HepG2 (cell line): Measurements from ENCODE around the gene NOL8. TPM values are rescaled to one million over a fixed set of nuclear protein-coding genes. Genes with fewer than 3 reads are reported as not detected.

Source experiments
- ATAC-seq: fragments of 200-7000 bp; cut with Tn5 transposase; 3 replicates; pipeline ENCODE4 v1.9.1; 2020; ENCODE audit warnings: mild to moderate bottlenecking, moderate library complexity
- BruUV-seq: library from RNA; stranded (reverse); fragments of 400-500 nt; replicated peaks from 2 replicates; lab custom pipeline; 2021; lab: Mats Ljungman, UMichigan
- CTCF ChIA-PET: fragments of 300-600 bp; formaldehyde crosslinking; extraction: SDS; loops from one replicate; lab custom pipeline; 2021; ENCODE audit warnings: low total read pairs, inconsistent platforms, low intra/inter-chr PET ratio; lab: Yijun Ruan, JAX
- POLR2A ChIA-PET: fragments of 350-600 bp; sonication (Branson Sonifier 250); formaldehyde crosslinking; loops from one replicate; lab custom pipeline; 2020; ENCODE audit warnings: antibody characterized with exemption, inconsistent platforms; lab: Yijun Ruan, JAX
- DNase-seq: peaks from one replicate; pipeline ENCODE4 v3.0.0-alpha.2; 2015; ENCODE audit warnings: low spot score
- FAIRE-seq: peaks from 3 replicates; lab custom pipeline; 2011; peaks lifted over from hg19 to GRCh38; lab: Jason Lieb, UNC
- H2AFZ ChIP-seq: one replicate; pipeline ENCODE4 v1.6.1; 2011; ENCODE audit warnings: low read length, inconsistent platforms
- H3K27ac ChIP-seq: fragments of 300-600 bp; 3 replicates; pipeline ENCODE4 v1.8.0; 2011; ENCODE audit warnings: mixed run types, mild to moderate bottlenecking, mixed read lengths, low read length, inconsistent platforms; ENCODE audit not compliant: insufficient read depth; ENCODE audit errors: extremely low read length
- H3K27me3 ChIP-seq, 2 experiments: fragments of 200-600 bp in 1 of 2; 2 replicates in 1 of 2; 3 replicates in 1 of 2; pipeline versions ENCODE4 v1.6.0 to v1.8.0; 2011; ENCODE audit warnings: low read length in 2 of 2, mild to moderate bottlenecking in 2 of 2, moderate library complexity in 2 of 2, inconsistent platforms in 1 of 2; ENCODE audit not compliant: insufficient read depth in 2 of 2, control insufficient read depth in 1 of 2
- H3K36me3 ChIP-seq, 2 experiments: fragments of 200-600 bp in 1 of 2; replicated peaks in 1 of 2; 2 replicates in 1 of 2; 3 replicates in 1 of 2; pipeline versions ENCODE4 v1.5.1 to v1.8.0; 2011; ENCODE audit warnings: low read length in 2 of 2, inconsistent platforms in 1 of 2; ENCODE audit not compliant: insufficient read depth in 2 of 2, control insufficient read depth in 1 of 2
- H3K4me1 ChIP-seq: 2 replicates; pipeline ENCODE4 v1.5.1; 2012; ENCODE audit warnings: low read length, inconsistent platforms; ENCODE audit not compliant: insufficient read depth
- H3K4me2 ChIP-seq: 2 replicates; pipeline ENCODE4 v1.6.0; 2011; ENCODE audit warnings: low read depth, low read length, inconsistent platforms
- H3K4me3 ChIP-seq, 3 experiments: fragments of 200-600 bp in 1 of 3; sonication (generic), shearing (Covaris generic) in 1 of 3; replicated peaks in 1 of 3; 2 replicates each; pipeline ENCODE4 v1.5.1; 2011 to 2016; ENCODE audit warnings: low read length in 3 of 3, inconsistent platforms in 2 of 3, low read depth in 2 of 3, mild to moderate bottlenecking in 2 of 3, control low read depth in 1 of 3, mixed read lengths in 1 of 3; ENCODE audit not compliant: insufficient read depth in 1 of 3
- H3K79me2 ChIP-seq: one replicate; pipeline ENCODE4 v1.6.1; 2011; ENCODE audit warnings: low read length, inconsistent platforms; ENCODE audit not compliant: insufficient read depth
- H3K9ac ChIP-seq: 2 replicates; pipeline ENCODE4 v1.6.0; 2011; ENCODE audit warnings: mild to moderate bottlenecking, low read depth, low read length, inconsistent platforms; ENCODE audit not compliant: insufficient read depth
- H3K9me3 ChIP-seq: 2 replicates; pipeline ENCODE4 v1.5.1; 2012; ENCODE audit warnings: mild to moderate bottlenecking, low read length
- H4K20me1 ChIP-seq: 2 replicates; pipeline ENCODE4 v1.6.0; 2011; ENCODE audit warnings: inconsistent platforms, mild to moderate bottlenecking, low read length, moderate library complexity; ENCODE audit not compliant: insufficient read depth
- BCLAF1 ChIP-seq: fragments of 450-650 bp; IDR thresholded peaks from 2 replicates; pipeline ENCODE4 v1.6.1; 2017; ENCODE audit warnings: mild to moderate bottlenecking
- CENPBD1 ChIP-seq: sonication (generic); formaldehyde crosslinking; IDR thresholded peaks from 2 replicates; pipeline ENCODE4 v1.8.0; 2022; ENCODE audit warnings: missing genetic modification reagents, low read depth, mild to moderate bottlenecking, borderline replicate concordance
- DMAP1 ChIP-seq: IDR thresholded peaks from 2 replicates; pipeline ENCODE4 v1.6.1; 2016
- ELK4 ChIP-seq: sonication (generic); formaldehyde crosslinking; IDR thresholded peaks from 2 replicates; pipeline ENCODE4 v1.9.0; 2021; ENCODE audit warnings: missing genetic modification reagents, borderline replicate concordance
- HDAC6 ChIP-seq: fragments of 200-600 bp; sonication (generic); IDR thresholded peaks from 2 replicates; pipeline ENCODE4 v1.7.0; 2017; ENCODE audit warnings: mild to moderate bottlenecking, antibody characterized with exemption, low read length, low read depth
- HOXA9 ChIP-seq: sonication (generic); formaldehyde crosslinking; IDR thresholded peaks from 2 replicates; pipeline ENCODE4 v1.8.1; 2022; ENCODE audit warnings: missing genetic modification reagents, mild to moderate bottlenecking, moderate library complexity, borderline replicate concordance
- MEIS1 ChIP-seq: sonication (generic); formaldehyde crosslinking; IDR thresholded peaks from 2 replicates; pipeline ENCODE4 v1.9.0; 2021; ENCODE audit warnings: mild to moderate bottlenecking, missing genetic modification reagents, moderate library complexity, borderline replicate concordance
- PATZ1 ChIP-seq: sonication (generic); formaldehyde crosslinking; IDR thresholded peaks from 2 replicates; pipeline ENCODE4 v1.4.0; 2020; ENCODE audit warnings: missing genetic modification reagents
- POGZ ChIP-seq: sonication (generic); formaldehyde crosslinking; IDR thresholded peaks from 2 replicates; pipeline ENCODE4 v1.4.0; 2020; ENCODE audit warnings: mild to moderate bottlenecking, missing genetic modification reagents
- RFX1 ChIP-seq: fragments of 450-650 bp; IDR thresholded peaks from 2 replicates; pipeline ENCODE4 v1.6.1; 2017
- SMAD9 ChIP-seq: sonication (generic); formaldehyde crosslinking; IDR thresholded peaks from 2 replicates; pipeline ENCODE4 v1.5.1; 2020; ENCODE audit warnings: mild to moderate bottlenecking, missing genetic modification reagents
- SRSF9 ChIP-seq: fragments of 200-400 bp; formaldehyde crosslinking; IDR thresholded peaks from 2 replicates; pipeline ENCODE4 v1.6.1; 2018; ENCODE audit warnings: borderline replicate concordance, mild to moderate bottlenecking, low read depth, low read length; ENCODE audit not compliant: insufficient read depth, poor library complexity, severe bottlenecking
- UBTF ChIP-seq: sonication (generic); formaldehyde crosslinking; IDR thresholded peaks from 2 replicates; pipeline ENCODE4 v1.4.0; 2020; ENCODE audit warnings: mild to moderate bottlenecking, missing genetic modification reagents
- ZNF337 ChIP-seq: sonication (generic); formaldehyde crosslinking; IDR thresholded peaks from 2 replicates; pipeline ENCODE4 v1.5.1; 2020; ENCODE audit warnings: missing genetic modification reagents, low read depth, mild to moderate bottlenecking, borderline replicate concordance
- ZNF775 ChIP-seq: sonication (generic); formaldehyde crosslinking; IDR thresholded peaks from 2 replicates; pipeline ENCODE4 v1.4.0; 2020; ENCODE audit warnings: missing genetic modification reagents, mild to moderate bottlenecking, moderate library complexity, borderline replicate concordance
- ZNF850 ChIP-seq: sonication (generic); formaldehyde crosslinking; conservative IDR thresholded peaks from 2 replicates; pipeline ENCODE4 v1.9.0; 2021; ENCODE audit warnings: mild to moderate bottlenecking, missing genetic modification reagents
- WGBS: methylation state at CpG from one replicate; pipeline ENCODE4 v1.1.6; 2017; ENCODE audit warnings: low lambda C conversion rate; 5-methylcytosine and 5-hydroxymethylcytosine counted together
- in situ Hi-C: cut with HindIII; loops from 2 replicates; pipeline ENCODE4 v1.10.0; 2017; ENCODE audit warnings: low pct_unique_long_range_greater_than_20kb; ENCODE audit not compliant: extremely low pct_ligation_motif_present
- intact Hi-C: fragments of 100-400 bp; cut with micrococcal nuclease; formaldehyde crosslinking; loops from one replicate; pipeline ENCODE4 v1.10.0; 2022; ENCODE audit not compliant: unreplicated experiment
- polyA plus RNA-seq, 8 experiments: library from polyadenylated mRNA; depleted of rRNA in 3 of 8; stranded (reverse) in 7 of 8; unstranded in 1 of 8; fragments of >200 nt; fragmentation: Illumina TruSeq in 4 of 8; extraction: Trizol in 4 of 8; gene quantifications; 2 replicates each; pipeline versions ENCODE4 v1.2.1 to v1.2.3, GENCODE V29; 2011 to 2016; ENCODE audit warnings: low read depth in 4 of 8, missing spikeins in 1 of 8, mixed read lengths in 1 of 8; ENCODE audit not compliant: insufficient read depth in 1 of 8
- total RNA-seq, 5 experiments: library from RNA; depleted of rRNA; stranded (reverse); fragments of >200 nt; fragmentation: Illumina TruSeq; extraction: Trizol; gene quantifications; 2 replicates each; pipeline ENCODE4 v1.2.3, GENCODE V29; 2016; ENCODE audit warnings: low read depth in 1 of 5

NOL8 gene
- total and polyA plus RNA-seq, 2 of the 13 experiments (the other 11 are each of a cell fraction or from before 2014, with no cell fraction given) = 12.8 to 36.3 TPM

- H3K27ac ChIP-seq = no peak overlapping the region
- POLR2A ChIA-PET = no interaction called here
- in situ Hi-C loops = no loop called here
- ATAC-seq (no peak), FAIRE-seq (no peak), DNase-seq (no peak)
- no peak overlapping the region for H3K4me3 ChIP-seq
- 94% methylated on average over 3 of the region's 3 CpGs for WGBS
- no peaks in the 10 kb centered on the region for H4K20me1 ChIP-seq
- peaks cover 10 to 42% of the 10 kb centered on the region in 2 experiments; a peak in 4 of 5 replicates for H3K36me3 ChIP-seq
- BruUV-seq = no TSS peak
- H3K79me2 ChIP-seq = peaks cover 5% of the 10 kb centered on the region
- no peak overlapping the region for H2AFZ ChIP-seq
- H3K4me2 ChIP-seq = no peak overlapping the region
- CTCF ChIA-PET = no interaction called here
- intact Hi-C loops = no loop called here
- no peaks in the 10 kb centered on the region for H3K9me3 ChIP-seq
- H3K27me3 ChIP-seq = no peaks in the 10 kb centered on the region; a peak in 1 of 5 replicates
- H3K9ac ChIP-seq = no peak overlapping the region
- peaks cover 14% of the 10 kb centered on the region for H3K4me1 ChIP-seq
- TF ChIP-seq ZNF775 (CRISPR knock-in tag) (no peak), RFX1 (no peak), SMAD9 (CRISPR knock-in tag) (no peak), PATZ1 (CRISPR knock-in tag) (no peak), HDAC6 (no peak), MEIS1 (CRISPR knock-in tag) (no peak), ZNF337 (CRISPR knock-in tag) (no peak), ELK4 (no peak), BCLAF1 (no peak), ZNF850 (CRISPR knock-in tag) (no peak), DMAP1 (CRISPR knock-in tag) (no peak), CENPBD1 (CRISPR knock-in tag) (no peak), SRSF9 (no peak), HOXA9 (CRISPR knock-in tag) (no peak), UBTF (CRISPR knock-in tag) (no peak), POGZ (CRISPR knock-in tag) (no peak)
These were observed 27.1 kb downstream of the NOL8 start for GRCh38 chr9:92298036-92298435.
